Measurements from ENCODE around the gene AKAP8L.

AKAP8L gene

GRCh38 chr19:15418579-15419412, at the start of gene AKAP8L:
Gene AKAP8L (minus strand): TSS chr19:15418988. CDS start chr19:15418923, 65 bp downstream.
- DNase-seq (ENCODE audit: extremely low read depth in 1 of 2, low read depth in 1 of 2), result peak; percentile 92 to 98

GRCh38 chr19:15467734-15468214, 49.0 kb upstream of the AKAP8L start:
- DNase-seq (ENCODE audit: extremely low read depth in 1 of 2, low read depth in 1 of 2), result no peak

GRCh38 chr19:15466851-15467733, 48.3 kb upstream of the AKAP8L start:
- DNase-seq (ENCODE audit: extremely low read depth in 1 of 2, low read depth in 1 of 2), result peak; percentile 17 to 37

GRCh38 chr19:15464394-15465385, 45.9 kb upstream of the AKAP8L start, which contains the start of gene RASAL3:
Gene RASAL3 (minus strand): TSS chr19:15464544. CDS start chr19:15464358, 186 bp downstream.
- DNase-seq (ENCODE audit: extremely low read depth in 1 of 2, low read depth in 1 of 2), result peak; percentile 48 to 61

- DNase-seq (ENCODE audit: extremely low read depth in 1 of 2, low read depth in 1 of 2), result peak; percentile 52 to 60
Measured at GRCh38 chr19:15463861-15464371, 45.1 kb upstream of the AKAP8L start.

- no peak for DNase-seq (ENCODE audit: extremely low read depth in 1 of 2, low read depth in 1 of 2)
Measured at GRCh38 chr19:15461694-15462093, 42.9 kb upstream of the AKAP8L start.

GRCh38 chr19:15457701-15458484, 39.1 kb upstream of the AKAP8L start:
- no peak for DNase-seq (ENCODE audit: extremely low read depth in 1 of 2, low read depth in 1 of 2)

- DNase-seq (ENCODE audit: extremely low read depth in 1 of 2, low read depth in 1 of 2), result no peak
Measured at GRCh38 chr19:15456871-15457700, 38.3 kb upstream of the AKAP8L start.

- no peak for DNase-seq (ENCODE audit: extremely low read depth in 1 of 2, low read depth in 1 of 2)
Measured at GRCh38 chr19:15456441-15456840, 37.7 kb upstream of the AKAP8L start.

GRCh38 chr19:15455996-15456395, 37.2 kb upstream of the AKAP8L start:
- no peak for DNase-seq (ENCODE audit: extremely low read depth in 1 of 2, low read depth in 1 of 2)

GRCh38 chr19:15453906-15454860, 35.4 kb upstream of the AKAP8L start:
- DNase-seq (ENCODE audit: extremely low read depth in 1 of 2, low read depth in 1 of 2), result no peak

- no peak for DNase-seq (ENCODE audit: extremely low read depth in 1 of 2, low read depth in 1 of 2)
Measured at GRCh38 chr19:15453091-15453578, 34.3 kb upstream of the AKAP8L start.

- no peak for DNase-seq (ENCODE audit: extremely low read depth in 1 of 2, low read depth in 1 of 2)
Measured at GRCh38 chr19:15452111-15453047, 33.6 kb upstream of the AKAP8L start.

- no peak for DNase-seq (ENCODE audit: extremely low read depth in 1 of 2, low read depth in 1 of 2)
Measured at GRCh38 chr19:15450528-15450890, 31.7 kb upstream of the AKAP8L start.

- peak; percentile 49 to 81 for DNase-seq (ENCODE audit: extremely low read depth in 1 of 2, low read depth in 1 of 2)
Measured at GRCh38 chr19:15449620-15450527, 31.1 kb upstream of the AKAP8L start, which contains the start of gene WIZ. Gene WIZ (minus strand): TSS chr19:15449956. CDS start chr19:15448307, 1,649 bp downstream.

All from activated CD8-positive, alpha-beta memory T cell treated with anti-CD3 and anti-CD28 coated beads for 1 hour (primary cell).